Activated CD4-positive, alpha-beta T cell treated with anti-CD3 and anti-CD28 coated beads for 48 hours (primary cell): ENCODE measurements around the gene TTLL4.

Experiments used
- DNase-seq: peaks from one replicate; pipeline ENCODE4 v3.0.0-alpha.2; 2020

TTLL4 gene

DNA sequence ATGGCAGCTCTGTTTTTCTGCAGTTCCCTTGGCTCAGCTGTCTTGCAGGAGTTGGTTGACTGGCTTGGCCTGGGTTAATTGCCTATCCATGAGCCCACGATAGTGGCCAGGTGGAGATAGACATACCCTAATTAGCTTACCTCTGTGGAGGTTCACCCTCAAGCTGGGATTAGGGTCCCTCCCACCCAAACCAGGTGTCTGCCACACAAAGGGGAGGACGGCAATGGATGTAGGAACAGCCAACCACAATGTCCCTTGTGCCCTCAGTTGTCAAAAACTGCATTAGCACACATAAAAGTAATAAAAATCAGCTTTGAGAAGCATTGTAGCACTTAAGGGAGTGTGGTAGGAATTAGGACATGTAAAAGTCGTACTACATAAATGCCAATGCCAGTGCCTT lies 75.5 kb downstream of the TTLL4 start:
- no peak for DNase-seq

- DNase-seq, result no peak
Observed at GRCh38 chr2:218788529-218789255, 78.1 kb downstream of the TTLL4 start.

DNA sequence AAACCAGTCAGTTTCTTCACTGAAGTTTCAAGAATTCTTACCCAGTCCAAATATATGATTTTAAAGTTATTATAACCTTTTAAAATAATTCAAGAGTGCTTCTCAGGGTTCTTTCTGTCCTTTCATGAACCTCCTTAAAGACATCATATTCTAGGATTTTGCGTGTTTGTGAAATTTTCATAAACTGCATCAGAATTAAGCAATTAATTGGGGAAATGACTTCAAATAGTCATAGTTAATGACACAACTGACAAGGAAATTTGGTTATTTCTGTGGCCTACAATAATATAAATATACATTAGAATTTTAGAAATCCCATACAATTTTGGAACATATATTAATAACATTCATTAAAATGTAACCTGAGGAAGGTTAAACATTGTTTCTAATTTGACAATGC lies 81.8 kb downstream of the TTLL4 start:
- DNase-seq, result no peak

DNA sequence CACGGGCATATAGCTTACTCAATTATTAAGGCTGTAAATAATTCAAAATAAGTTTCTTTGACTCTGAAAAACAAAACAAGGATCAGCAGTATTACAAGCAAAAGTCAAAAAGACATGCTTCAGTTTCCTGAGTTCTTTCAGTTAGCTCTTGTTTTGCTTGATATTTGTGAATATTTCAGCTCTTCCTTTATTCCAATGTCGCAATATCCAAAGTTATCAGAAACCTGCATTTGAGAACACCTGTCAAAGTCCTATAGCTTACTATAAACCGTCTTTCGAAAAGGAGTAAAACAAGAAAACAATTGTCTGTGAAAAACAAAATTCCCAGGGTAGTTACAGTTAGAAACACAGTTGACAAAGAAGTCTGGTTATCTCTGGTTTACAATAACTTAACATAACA lies 86.1 kb downstream of the TTLL4 start:
- no peak for DNase-seq

- no peak for DNase-seq
Observed at GRCh38 chr2:218798767-218799504, 88.3 kb downstream of the TTLL4 start.

- DNase-seq, result no peak
Observed at GRCh38 chr2:218799990-218800389, 89.4 kb downstream of the TTLL4 start.

DNA sequence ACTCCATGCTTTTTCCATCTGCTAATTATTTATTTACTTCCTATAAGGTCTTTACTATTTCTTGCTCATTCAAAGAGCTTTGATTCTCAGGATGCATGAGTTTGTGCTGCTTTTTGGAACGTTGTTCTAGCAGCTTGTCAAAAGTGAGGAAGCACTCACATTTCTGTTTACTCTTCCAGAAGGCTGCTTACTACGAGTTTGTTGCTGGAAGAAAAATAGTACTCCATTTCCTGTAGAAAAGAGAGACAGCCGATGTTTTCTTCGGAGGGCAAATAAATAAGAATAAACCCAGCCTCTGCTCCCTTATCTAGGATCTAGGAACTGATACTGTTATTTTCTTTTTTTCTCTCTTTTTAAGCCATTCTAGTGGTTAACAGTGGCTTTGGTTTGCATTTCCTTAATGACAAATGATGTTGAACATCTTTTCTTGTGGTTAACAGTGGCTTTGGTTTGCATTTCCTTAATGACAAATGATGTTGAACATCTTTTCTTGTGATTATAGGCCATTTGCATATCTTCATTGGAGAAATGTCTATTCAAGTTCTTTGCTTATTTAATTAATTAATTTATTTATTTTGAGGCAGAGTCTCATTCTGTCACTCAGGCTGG lies 91.9 kb downstream of the TTLL4 start:
- no peak for DNase-seq

DNA sequence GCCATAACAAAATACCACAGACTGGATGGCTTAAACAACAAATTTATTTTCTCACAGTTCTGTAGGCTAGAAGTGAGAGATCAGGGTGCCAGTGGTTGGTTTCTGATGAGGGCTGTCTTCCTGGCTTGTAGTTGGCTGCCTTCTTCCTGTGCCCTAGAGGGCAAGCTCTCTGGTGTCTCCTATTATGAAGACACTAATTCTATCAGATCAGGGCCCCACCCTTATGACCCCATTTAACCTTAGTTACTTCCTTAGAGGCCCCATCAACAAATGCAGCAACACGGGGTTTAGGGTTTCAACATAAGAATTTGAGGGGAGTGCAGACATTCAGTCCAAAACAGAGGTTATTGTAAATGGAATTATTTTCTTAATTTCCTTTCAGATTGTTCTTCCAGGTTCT lies 94.2 kb downstream of the TTLL4 start:
- no peak for DNase-seq
